Activated T-helper 2 cell treated with anti-CD3 and anti-CD28 coated beads, Interferon-gamma antibody, Interleukin-2, Interleukin-4, amounts not matched to agents 10 μg/mL and 5 μg/mL and 100 μg/mL, durations not matched to agents 14 hours and 24 hours and 36 hours (primary cell): ENCODE results near the gene HDAC4. TPM values are rescaled to one million over a fixed set of nuclear protein-coding genes. Genes with fewer than 3 reads are reported as not detected.

Source experiments
- DNase-seq: peaks from one replicate; pipeline ENCODE4 v3.0.0; 2021; ENCODE audit warnings: low spot score
- H3K27ac Mint-ChIP-seq: one replicate; pipeline ENCODE4 v1.8.0; 2021; ENCODE audit warnings: mixed read lengths
- H3K27me3 Mint-ChIP-seq: one replicate; pipeline ENCODE4 v1.8.0; 2021; ENCODE audit warnings: low read depth, mixed read lengths
- H3K36me3 Mint-ChIP-seq: one replicate; pipeline ENCODE4 v1.8.0; 2021; ENCODE audit warnings: low read depth, mixed read lengths
- H3K4me1 Mint-ChIP-seq: one replicate; pipeline ENCODE4 v1.8.0; 2021; ENCODE audit warnings: low read depth, mixed read lengths
- H3K4me3 Mint-ChIP-seq: one replicate; pipeline ENCODE4 v1.8.0; 2021; ENCODE audit warnings: low read depth, mild to moderate bottlenecking, moderate library complexity, mixed read lengths
- H3K9me3 Mint-ChIP-seq: one replicate; pipeline ENCODE4 v1.8.0; 2021; ENCODE audit warnings: mixed read lengths
- intact Hi-C: fragments of 100-400 bp; cut with micrococcal nuclease; formaldehyde crosslinking; loops from one replicate; pipeline ENCODE4 v1.15.1; 2023
- total RNA-seq: library from RNA; stranded (reverse); gene quantifications from 2 replicates; pipeline ENCODE4 v1.2.3, GENCODE V29; 2022

The HDAC4 gene
- total RNA-seq, 1 donor from 2014 or later: 44.8 TPM

DNA sequence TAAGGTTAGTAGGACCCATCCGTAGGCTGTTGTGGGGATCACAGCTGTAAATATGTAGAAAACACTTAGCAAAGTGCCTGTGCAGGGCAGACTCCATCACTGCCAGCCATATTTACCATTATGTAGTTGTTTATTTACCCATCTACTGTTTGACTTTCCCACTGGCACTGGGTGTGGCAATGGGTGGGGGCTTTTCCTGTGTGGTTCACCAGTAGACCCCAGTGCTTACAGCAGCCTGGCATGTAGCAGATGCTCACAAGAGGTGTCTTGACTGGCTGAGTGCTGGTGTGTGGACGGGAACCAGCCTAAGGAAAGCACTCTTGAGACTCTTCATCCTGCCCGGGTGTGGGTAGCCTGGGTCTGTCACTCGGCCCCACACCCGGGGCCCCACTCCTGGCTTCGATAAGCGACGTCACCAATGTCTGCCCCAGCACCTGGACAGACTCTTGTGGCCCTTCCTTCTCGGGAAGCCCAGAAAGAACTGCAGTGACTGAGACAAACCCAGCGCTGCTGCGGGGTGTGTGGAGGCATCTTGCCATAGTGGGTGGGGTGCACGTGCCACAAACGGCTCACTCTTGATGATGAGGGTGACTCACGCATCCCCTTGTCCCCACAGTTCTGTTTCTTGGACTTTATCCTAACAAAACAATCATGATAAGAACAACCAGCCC lies 78.3 kb downstream of the HDAC4 start:
- peak; percentile 36 for DNase-seq
- Mint-ChIP-seq H3K27ac (peak overlapping the region; percentile 88), H3K27me3 (no peaks in the 10 kb centered on the region), H3K9me3 (no peaks in the 10 kb centered on the region), H3K4me1 (peaks cover 77% of the 10 kb centered on the region), H3K36me3 (peaks cover 35% of the 10 kb centered on the region), H3K4me3 (no peak overlapping the region)
- intact Hi-C loops: loop anchor here (1.0 kb wide), 2 partner anchors 24 to 79 kb away; partner anchors contain the start of gene HDAC4

DNA sequence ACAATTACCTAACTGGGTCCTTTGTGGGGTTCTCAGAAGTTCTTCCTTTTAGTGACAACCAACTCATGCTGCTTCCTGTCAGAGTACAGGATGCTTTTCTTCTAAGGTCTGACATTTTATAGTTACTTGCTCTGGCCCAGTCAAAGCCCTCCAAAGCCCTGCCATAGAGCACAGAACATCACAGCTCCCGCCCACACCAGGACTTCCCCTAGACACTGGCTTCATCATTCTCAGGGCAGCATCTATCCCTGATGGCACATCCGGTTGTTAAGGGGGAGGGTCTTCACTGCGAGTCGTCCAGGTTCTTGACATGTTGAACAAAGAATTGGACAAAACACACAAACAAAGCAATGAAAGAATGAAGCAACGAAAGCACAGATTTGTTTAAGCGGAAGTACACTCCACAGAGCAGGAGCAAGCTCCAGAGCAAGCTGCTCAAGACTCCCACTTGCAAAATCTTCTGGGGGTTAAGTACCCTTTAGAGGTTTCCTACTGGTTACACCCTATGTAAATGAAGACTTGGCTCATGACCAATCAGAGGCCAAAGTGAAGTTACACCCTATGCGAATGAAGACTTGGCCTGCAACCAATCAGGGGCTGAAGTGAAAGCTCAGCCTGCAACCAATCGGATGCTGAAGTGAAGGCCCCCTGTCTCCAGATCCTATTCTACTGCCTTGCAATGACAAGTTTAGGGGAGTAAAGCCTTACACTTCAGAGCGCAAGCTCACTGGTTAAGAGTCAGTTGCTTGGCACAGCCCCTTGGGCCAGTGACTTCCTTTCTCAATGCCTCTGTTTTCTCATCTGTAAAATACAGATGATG lies 79.0 kb downstream of the HDAC4 start:
- DNase-seq: peak; percentile 64
- intact Hi-C loops: loop anchor here (1.0 kb wide), 3 partner anchors 24 to 79 kb away; partner anchors contain the start of gene HDAC4
- Mint-ChIP-seq H3K36me3 (peaks cover 40% of the 10 kb centered on the region), H3K27ac (peak overlapping the region; percentile 88), H3K4me1 (peaks cover 77% of the 10 kb centered on the region), H3K27me3 (no peaks in the 10 kb centered on the region), H3K4me3 (peak overlapping the region; percentile 52), H3K9me3 (no peaks in the 10 kb centered on the region)

- no peak for DNase-seq
- Mint-ChIP-seq H3K27me3 (no peaks in the 10 kb centered on the region), H3K9me3 (peaks cover 3% of the 10 kb centered on the region), H3K4me1 (peaks cover 70% of the 10 kb centered on the region), H3K4me3 (peak overlapping the region; percentile 81), H3K36me3 (peaks cover 42% of the 10 kb centered on the region), H3K27ac (peak overlapping the region; percentile 86)
- intact Hi-C loops: loop anchor here (2.0 kb wide), 1 partner anchor 14 kb away; no protein-coding TSS in a partner anchor
These were observed 81.8 kb downstream of the HDAC4 start for GRCh38 chr2:239318790-239319661.

GRCh38 chr2:239318151-239318611 lies 82.6 kb downstream of the HDAC4 start:
- Mint-ChIP-seq H3K4me3 (peak overlapping the region; percentile 14), H3K27me3 (no peaks in the 10 kb centered on the region), H3K9me3 (peaks cover 3% of the 10 kb centered on the region), H3K36me3 (peaks cover 39% of the 10 kb centered on the region), H3K27ac (peak overlapping the region; percentile 53), H3K4me1 (peaks cover 65% of the 10 kb centered on the region)
- no peak for DNase-seq
- intact Hi-C loops: loop anchor here (2.0 kb wide), 1 partner anchor 13 kb away; no protein-coding TSS in a partner anchor

DNA sequence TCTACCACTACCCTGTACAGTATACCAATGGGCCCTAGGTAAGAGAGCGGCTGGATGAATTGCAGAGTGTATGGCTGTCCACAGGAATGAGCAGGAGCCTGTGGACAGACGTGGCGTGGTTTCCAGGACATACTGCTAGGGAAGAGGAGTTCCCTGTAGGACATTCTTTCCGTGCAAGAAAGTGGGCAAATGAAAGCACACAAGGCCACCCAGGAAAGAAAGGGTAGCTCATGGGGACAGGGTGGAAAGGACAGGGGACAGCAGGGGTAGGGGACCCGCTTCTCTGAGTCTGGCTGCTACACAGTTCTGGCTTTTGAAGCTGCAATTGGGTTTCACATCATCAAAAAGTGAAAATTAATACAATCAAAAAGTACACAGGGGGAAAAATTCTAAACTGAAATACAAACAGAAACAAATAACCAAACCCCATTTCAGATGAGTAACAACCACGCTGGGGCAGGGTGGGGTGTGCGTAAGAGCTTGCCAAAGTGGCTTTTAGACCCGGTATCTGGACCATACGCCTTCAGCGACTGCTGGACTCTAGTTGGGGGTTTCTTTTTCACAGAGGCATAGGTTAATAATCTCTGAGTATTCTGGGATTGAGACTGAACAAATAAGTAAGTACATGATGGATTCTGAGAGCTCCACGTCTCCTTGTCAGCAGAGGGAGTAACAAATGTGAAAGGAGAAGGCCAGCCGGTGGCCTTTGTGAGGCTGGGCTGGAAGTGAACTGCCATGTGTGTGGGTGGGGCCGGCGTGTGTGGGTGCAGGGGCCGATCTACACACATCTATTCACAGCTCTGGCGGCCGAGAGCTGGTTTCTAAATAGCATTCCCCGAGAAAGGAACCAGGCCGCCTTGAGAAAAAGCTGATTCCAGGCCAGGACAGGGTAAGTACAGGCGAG lies 84.0 kb downstream of the HDAC4 start:
- no peaks in the 10 kb centered on the region for H3K27me3 Mint-ChIP-seq
- H3K9me3 Mint-ChIP-seq: peaks cover 3% of the 10 kb centered on the region
- no peak overlapping the region for H3K4me3 Mint-ChIP-seq
- peak overlapping the region; percentile 40 for H3K27ac Mint-ChIP-seq
- intact Hi-C loops: no loop called here
- DNase-seq: no peak
- H3K36me3 Mint-ChIP-seq: peaks cover 34% of the 10 kb centered on the region
- H3K4me1 Mint-ChIP-seq: peaks cover 51% of the 10 kb centered on the region

DNA sequence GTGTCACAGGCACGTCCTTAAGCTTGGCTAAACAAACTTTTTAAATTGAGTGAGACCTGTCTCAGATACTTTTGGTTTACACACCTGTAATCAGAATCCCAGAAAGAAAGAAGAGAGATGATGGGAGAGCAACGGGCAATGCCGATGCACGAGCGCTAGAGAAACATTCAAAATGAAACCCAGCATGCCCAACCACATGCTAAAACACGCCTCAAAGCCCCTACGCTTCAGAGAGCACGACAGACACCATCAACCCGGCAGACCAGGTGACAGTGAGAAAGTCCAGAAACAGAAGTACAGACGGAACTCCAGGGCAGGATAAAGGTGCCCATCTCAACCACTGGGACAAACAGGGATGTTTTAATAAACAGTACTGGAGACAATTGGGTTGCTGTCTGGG lies 85.5 kb downstream of the HDAC4 start:
- H3K27ac Mint-ChIP-seq: no peak overlapping the region
- DNase-seq: no peak
- H3K9me3 Mint-ChIP-seq: peaks cover 3% of the 10 kb centered on the region
- H3K4me3 Mint-ChIP-seq: no peak overlapping the region
- intact Hi-C loops: no loop called here
- H3K27me3 Mint-ChIP-seq: no peaks in the 10 kb centered on the region
- H3K4me1 Mint-ChIP-seq: peaks cover 40% of the 10 kb centered on the region
- peaks cover 31% of the 10 kb centered on the region for H3K36me3 Mint-ChIP-seq

DNA sequence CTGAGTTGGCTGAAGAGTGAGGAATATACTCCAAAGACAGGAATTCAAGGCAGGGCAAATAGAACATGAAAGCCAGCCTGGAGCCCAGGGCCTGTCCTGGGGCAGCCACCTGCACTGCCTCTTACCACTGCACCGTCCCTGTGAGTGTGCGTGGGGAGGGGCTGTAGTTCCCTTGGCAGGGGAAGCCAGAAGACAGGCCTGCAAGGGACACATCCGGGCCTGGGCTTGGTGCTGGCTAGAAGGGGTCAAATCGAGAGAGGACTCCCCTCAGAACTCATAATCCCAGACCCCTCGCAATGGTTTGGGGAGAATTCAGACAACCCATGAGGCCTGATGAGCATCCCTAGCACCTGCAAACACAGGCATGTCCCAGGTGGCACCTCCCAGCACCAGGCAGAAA lies 87.0 kb downstream of the HDAC4 start:
- peaks cover 31% of the 10 kb centered on the region for H3K36me3 Mint-ChIP-seq
- H3K9me3 Mint-ChIP-seq: peaks cover 3% of the 10 kb centered on the region
- no peaks in the 10 kb centered on the region for H3K27me3 Mint-ChIP-seq
- H3K4me1 Mint-ChIP-seq: peaks cover 32% of the 10 kb centered on the region
- intact Hi-C loops: no loop called here
- no peak overlapping the region for H3K4me3 Mint-ChIP-seq
- no peak for DNase-seq
- no peak overlapping the region for H3K27ac Mint-ChIP-seq

GRCh38 chr2:239312741-239313667 lies 87.8 kb downstream of the HDAC4 start:
- Mint-ChIP-seq H3K36me3 (peaks cover 26% of the 10 kb centered on the region), H3K27me3 (no peaks in the 10 kb centered on the region), H3K4me1 (peaks cover 24% of the 10 kb centered on the region), H3K27ac (no peak overlapping the region), H3K9me3 (peaks cover 3% of the 10 kb centered on the region), H3K4me3 (no peak overlapping the region)
- DNase-seq: no peak
- intact Hi-C loops: no loop called here

DNA sequence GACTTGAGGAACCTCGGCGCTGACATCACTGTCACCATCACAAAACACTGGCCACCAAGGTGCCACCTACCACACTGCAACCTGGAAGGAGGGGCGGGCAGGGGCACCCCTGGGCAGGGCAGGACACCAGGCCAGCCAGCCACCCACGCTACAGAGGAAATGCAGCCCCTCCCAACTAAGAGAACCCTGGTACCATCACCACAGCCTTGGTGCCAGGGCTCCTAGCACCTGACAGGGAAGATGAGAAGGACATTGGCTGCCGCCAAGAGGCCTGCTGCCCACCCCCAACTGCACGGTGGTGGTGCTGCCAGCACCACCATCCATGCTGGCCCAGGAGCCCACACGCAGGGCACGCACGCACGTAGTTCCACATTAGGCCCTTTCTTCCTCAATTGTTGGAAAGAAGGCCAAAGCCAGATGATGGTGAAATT lies 88.7 kb downstream of the HDAC4 start:
- no peaks in the 10 kb centered on the region for H3K27me3 Mint-ChIP-seq
- DNase-seq: no peak
- peaks cover 22% of the 10 kb centered on the region for H3K36me3 Mint-ChIP-seq
- H3K4me1 Mint-ChIP-seq: peaks cover 19% of the 10 kb centered on the region
- intact Hi-C loops: no loop called here
- H3K4me3 Mint-ChIP-seq: no peak overlapping the region
- H3K27ac Mint-ChIP-seq: no peak overlapping the region
- peaks cover 3% of the 10 kb centered on the region for H3K9me3 Mint-ChIP-seq

GRCh38 chr2:239311132-239312040 lies 89.4 kb downstream of the HDAC4 start:
- H3K27me3 Mint-ChIP-seq: no peaks in the 10 kb centered on the region
- H3K4me3 Mint-ChIP-seq: no peak overlapping the region
- H3K4me1 Mint-ChIP-seq: peaks cover 13% of the 10 kb centered on the region
- H3K27ac Mint-ChIP-seq: no peak overlapping the region
- peaks cover 20% of the 10 kb centered on the region for H3K36me3 Mint-ChIP-seq
- peaks cover 3% of the 10 kb centered on the region for H3K9me3 Mint-ChIP-seq
- DNase-seq: no peak
- intact Hi-C loops: no loop called here
